Measurements from ENCODE around the gene LEF1. TPM values are rescaled to one million over a fixed set of nuclear protein-coding genes. Genes with fewer than 3 reads are reported as not detected.

LEF1 gene
- total RNA-seq, 2 donors from 2014 or later = 3.4 TPM; not detected in 1

DNA sequence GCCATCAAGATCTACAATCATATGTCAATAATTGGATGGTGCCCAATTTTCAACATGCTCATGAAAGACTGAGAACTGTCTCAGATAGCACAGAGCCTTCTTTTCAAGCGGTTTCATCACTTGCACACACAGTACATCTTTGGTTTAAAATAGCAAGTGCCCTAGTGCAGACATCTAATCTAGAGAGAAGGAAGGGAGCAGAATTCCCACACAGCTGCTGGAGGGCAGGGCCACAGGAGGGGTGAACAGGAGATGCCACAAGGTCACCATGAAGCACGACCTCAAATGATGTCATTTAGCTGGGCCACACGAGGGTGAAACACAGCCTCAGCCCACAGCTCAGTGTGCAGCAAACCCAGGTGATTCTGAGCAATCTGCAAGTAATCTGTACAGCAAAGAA lies 24.3 kb downstream of the LEF1 start:
- Histone ChIP-seq H3K27me3 (no peaks in the 10 kb centered on the region), H3K4me3 (no peak overlapping the region), H3K36me3 (no peaks in the 10 kb centered on the region), H3K9me3 (no peaks in the 10 kb centered on the region), H3K27ac (no peak overlapping the region), H3K4me1 (no peaks in the 10 kb centered on the region)
- DNase-seq (ENCODE audit: low spot score) = no peak
- TF ChIP-seq, protein P1, sequence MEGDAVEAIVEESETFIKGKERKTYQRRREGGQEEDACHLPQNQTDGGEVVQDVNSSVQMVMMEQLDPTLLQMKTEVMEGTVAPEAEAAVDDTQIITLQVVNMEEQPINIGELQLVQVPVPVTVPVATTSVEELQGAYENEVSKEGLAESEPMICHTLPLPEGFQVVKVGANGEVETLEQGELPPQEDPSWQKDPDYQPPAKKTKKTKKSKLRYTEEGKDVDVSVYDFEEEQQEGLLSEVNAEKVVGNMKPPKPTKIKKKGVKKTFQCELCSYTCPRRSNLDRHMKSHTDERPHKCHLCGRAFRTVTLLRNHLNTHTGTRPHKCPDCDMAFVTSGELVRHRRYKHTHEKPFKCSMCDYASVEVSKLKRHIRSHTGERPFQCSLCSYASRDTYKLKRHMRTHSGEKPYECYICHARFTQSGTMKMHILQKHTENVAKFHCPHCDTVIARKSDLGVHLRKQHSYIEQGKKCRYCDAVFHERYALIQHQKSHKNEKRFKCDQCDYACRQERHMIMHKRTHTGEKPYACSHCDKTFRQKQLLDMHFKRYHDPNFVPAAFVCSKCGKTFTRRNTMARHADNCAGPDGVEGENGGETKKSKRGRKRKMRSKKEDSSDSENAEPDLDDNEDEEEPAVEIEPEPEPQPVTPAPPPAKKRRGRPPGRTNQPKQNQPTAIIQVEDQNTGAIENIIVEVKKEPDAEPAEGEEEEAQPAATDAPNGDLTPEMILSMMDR (IDR thresholded peaks at IDR 0.05) = no peak

- Histone ChIP-seq H3K27ac (no peak overlapping the region), H3K4me3 (no peak overlapping the region), H3K9me3 (no peaks in the 10 kb centered on the region), H3K4me1 (no peaks in the 10 kb centered on the region), H3K36me3 (no peaks in the 10 kb centered on the region), H3K27me3 (no peaks in the 10 kb centered on the region)
- no peak for DNase-seq (ENCODE audit: low spot score)
- TF ChIP-seq, protein P1 (IDR thresholded peaks at IDR 0.05) = no peak
These were observed 25.2 kb downstream of the LEF1 start for GRCh38 chr4:108143515-108143914.

DNA sequence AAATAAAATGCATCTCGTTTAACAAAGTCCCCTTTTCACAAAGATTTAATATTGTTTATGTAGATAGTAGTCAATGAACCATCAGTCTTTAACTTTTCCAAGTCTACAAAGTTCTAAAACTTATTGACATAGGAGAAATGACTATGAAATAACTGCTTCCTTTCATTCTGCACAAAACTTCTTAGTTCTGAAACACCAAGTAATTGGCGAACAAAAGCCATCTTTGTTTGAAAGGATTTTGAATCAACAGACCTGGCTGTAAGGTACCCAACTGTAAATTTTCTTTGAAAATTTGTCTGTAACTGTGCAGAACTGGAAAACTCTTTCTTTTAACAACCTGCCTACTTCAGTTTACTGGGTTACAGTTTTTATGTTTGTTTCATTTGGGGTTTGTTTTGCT lies 25.9 kb downstream of the LEF1 start:
- Histone ChIP-seq H3K4me3 (no peak overlapping the region), H3K4me1 (no peaks in the 10 kb centered on the region), H3K36me3 (no peaks in the 10 kb centered on the region), H3K9me3 (no peaks in the 10 kb centered on the region), H3K27me3 (no peaks in the 10 kb centered on the region), H3K27ac (no peak overlapping the region)
- TF ChIP-seq, protein P1 (IDR thresholded peaks at IDR 0.05) = no peak
- DNase-seq (ENCODE audit: low spot score) = no peak

DNA sequence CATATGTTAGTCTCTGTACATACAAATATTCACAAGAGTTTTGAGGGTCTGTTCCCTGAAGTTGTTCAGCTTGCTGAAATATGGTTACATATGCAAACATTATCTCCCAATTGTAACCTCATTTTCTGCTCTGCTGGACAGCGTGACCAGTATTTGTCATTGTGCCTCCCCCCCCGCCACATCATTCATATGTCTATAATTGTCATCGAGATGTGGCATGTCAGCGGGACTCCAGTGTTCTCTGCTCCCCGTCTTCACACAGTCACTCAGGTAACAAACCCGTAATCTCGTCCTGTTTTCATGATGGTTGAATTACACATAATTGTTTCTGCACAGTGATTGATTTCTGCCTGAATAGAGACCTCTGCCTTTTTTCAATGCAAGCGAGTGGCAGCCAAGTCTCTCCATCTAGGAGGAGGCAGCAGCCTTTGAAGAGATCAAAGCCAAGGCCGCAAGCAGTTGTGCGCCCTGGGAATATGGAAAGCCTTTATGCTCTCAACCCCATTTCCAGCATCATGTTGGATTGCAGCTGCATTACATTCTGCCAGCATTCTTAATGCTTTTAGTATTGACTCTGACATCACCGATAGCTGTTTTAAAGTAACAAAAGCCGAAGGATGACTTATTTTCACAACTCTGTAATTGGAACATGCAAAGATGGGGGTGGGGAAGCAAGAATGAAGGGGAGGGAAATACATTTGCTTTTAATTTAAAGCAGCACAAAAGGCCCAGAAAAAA lies 27.4 kb downstream of the LEF1 start:
- H3K36me3 ChIP-seq = no peaks in the 10 kb centered on the region
- H3K4me1 ChIP-seq = no peaks in the 10 kb centered on the region
- H3K9me3 ChIP-seq = no peaks in the 10 kb centered on the region
- H3K27me3 ChIP-seq = no peaks in the 10 kb centered on the region
- TF ChIP-seq, protein P1 (IDR thresholded peaks at IDR 0.05) = no peak
- no peak overlapping the region for H3K27ac ChIP-seq
- H3K4me3 ChIP-seq = no peak overlapping the region
- no peak for DNase-seq (ENCODE audit: low spot score)

DNA sequence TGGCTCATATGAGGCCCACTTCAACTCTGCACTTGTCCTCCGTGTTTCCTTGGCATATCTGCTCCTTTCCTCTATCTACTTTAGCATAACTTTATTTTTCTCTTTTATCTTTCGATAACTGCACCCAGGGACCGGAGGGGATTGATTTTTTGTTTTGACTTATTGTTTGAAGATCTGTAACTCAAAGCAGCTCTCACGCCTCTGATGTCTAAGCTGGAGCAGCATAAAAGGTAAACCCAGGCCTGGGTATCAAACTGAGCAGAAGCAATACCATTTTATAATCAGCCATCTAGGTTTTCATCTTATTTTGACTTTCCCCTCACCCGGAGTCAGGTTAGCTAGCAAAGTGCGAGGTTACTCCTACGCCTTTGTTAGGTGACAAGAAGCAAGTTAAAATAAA lies 28.4 kb downstream of the LEF1 start:
- Histone ChIP-seq H3K27ac (no peak overlapping the region), H3K4me1 (no peaks in the 10 kb centered on the region), H3K9me3 (no peaks in the 10 kb centered on the region), H3K36me3 (no peaks in the 10 kb centered on the region), H3K4me3 (no peak overlapping the region), H3K27me3 (no peaks in the 10 kb centered on the region)
- TF ChIP-seq, protein P1 (IDR thresholded peaks at IDR 0.05) = no peak
- no peak for DNase-seq (ENCODE audit: low spot score)

DNA sequence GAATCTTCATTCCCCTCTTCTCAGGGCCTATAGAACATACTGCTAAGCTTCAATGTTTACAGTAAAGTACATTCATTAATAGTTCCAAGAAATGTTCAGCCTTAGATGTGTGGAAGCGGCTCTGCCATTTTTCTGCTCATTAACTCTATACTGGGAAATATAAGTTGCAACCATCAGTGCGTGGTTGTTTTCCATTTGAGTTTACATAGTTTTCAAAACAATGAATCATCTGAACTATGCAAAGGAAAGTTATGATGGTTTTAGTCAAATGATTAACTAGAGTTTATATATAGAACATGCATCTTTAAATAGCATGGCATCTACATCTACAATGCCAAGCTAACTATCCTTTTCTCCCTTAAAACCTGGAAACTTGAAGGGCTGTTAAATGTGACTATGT lies 29.6 kb downstream of the LEF1 start:
- Histone ChIP-seq H3K4me1 (no peaks in the 10 kb centered on the region), H3K9me3 (no peaks in the 10 kb centered on the region), H3K4me3 (no peak overlapping the region), H3K36me3 (no peaks in the 10 kb centered on the region), H3K27me3 (no peaks in the 10 kb centered on the region), H3K27ac (no peak overlapping the region)
- DNase-seq (ENCODE audit: low spot score) = no peak
- TF ChIP-seq, protein P1 (IDR thresholded peaks at IDR 0.05) = no peak

Data from right atrium auricular region (tissue), 2 donors.